NCI-H1105 (cell line): ENCODE data around the gene PROK1.
A peak's percentile ranks its signal among the peaks of the same experiment; 100 is the strongest.
"Not testable (repeated sequence)": the region's sequence is repeated elsewhere in the genome, so short reads cannot be mapped to it uniquely, and the experiment has no call there.

Source experiments
- DNase-seq: peaks from one replicate; lab custom pipeline; 2025; lab: John Stamatoyannopoulos, UW

The PROK1 gene, protein sequence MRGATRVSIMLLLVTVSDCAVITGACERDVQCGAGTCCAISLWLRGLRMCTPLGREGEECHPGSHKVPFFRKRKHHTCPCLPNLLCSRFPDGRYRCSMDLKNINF

GRCh38 chr1:110450929-110451328, at the start of gene PROK1:
Gene PROK1 (plus strand): TSS chr1:110451149. CDS start chr1:110451217, 68 bp downstream.
- DNase-seq, result no peak

DNA sequence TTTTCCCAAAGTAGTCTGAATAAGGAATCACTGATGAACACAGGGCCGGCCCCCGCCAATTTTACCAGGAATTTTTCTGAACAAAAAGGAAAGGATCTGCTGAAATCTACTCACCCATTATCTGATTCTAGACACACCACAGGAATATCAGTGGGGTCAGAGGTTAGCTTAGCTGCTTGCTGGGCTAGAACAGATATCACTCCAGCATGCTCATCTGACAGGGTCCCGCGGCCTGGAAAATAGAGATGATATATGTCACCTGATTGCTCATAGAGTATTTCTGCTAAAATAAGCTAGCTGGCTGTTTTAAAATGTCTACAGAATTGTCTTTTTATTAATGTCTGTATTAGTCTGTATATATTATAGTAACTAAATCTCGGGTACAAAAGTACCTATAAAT, 47.1 kb upstream of the PROK1 start:
- no peak for DNase-seq

DNA sequence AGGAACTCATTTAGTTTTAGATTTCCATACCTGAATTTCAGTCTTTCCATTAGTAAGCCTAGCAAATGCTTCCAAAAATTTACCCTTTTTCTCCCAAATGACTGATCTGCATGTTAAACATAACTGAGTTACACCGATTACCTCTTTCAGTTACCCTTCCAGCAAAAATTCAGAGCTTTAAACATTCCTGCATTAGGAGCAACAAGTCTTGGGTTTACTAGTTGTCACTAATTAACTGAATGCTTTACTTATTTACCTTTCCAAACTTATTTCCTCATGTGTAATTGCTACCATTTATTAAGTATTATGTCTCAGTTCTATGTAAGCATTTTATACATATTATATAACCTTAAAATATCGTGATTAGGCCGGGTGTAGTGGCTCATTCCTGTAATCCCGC, 46.5 kb upstream of the PROK1 start:
- DNase-seq, result no peak

DNA sequence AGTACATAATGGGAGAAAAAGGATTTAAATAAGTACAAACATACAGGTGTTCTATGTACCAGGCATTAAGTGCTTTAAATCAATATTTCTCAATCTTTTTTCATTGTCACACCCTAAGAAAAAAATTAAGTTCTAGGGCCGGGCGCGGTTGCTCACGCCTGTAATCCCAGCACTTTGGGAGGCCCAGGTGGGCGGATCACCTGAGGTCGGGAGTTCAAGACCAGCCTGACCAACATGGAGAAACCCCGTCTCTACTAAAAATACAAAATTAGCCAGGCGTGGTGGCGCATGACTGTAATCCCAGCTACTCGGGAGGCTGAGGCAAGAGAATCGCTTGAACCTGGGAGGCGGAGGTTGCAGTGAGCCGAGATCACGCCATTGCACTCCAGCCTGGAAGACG, 44.5 kb upstream of the PROK1 start:
- DNase-seq, result not testable (repeated sequence)

DNA sequence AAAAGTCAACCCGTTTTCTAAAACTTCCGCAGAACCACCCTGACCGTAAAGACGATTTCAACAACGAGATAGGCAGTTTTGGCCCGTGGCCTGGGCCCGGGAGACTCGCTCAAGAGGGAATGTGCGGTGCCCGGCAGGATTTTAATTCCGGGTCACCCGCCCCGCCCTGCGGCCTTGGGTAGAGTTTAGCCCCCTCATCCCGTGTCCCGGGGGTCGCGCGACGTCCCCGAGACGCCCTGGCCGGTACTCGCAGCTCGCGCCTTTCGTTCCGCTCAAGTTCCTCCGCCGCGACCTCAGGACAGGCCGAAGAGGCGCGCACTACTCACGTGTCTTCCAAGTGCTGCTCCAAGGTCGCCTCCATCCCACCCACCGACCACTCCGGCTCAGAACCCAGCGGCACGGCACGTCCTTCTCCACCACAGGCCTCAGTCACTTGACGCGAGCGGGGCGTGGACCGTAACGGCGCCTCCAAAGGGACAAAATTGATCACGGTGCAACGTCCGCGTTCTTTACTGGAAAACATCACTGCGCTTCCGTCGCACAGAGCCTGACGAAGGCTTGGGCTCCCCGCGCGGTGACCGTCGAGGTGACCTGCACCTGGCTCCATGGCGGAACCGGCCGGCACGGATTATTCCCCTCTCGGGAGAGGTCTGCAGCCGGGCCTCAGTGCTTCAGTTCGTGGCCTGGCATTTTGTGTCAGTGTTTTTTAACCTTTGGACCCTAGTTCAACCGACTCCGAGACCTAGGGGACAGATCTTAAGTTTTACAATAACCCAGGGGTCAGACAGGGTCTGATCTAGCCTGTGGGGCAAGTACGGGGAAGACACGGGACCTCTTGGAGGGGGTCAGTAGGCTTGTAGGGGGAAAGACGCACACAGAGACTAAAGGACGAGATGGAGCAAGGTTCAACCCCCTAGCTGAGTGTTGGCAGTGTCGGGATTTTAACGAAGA, 43.4 kb upstream of the PROK1 start, which contains the start of gene LAMTOR5:
Gene LAMTOR5 (minus strand): TSS at position 435 of the 951 bp plus-strand sequence. CDS start 74 bp downstream, at position 361.
- DNase-seq, result peak; percentile 88

DNA sequence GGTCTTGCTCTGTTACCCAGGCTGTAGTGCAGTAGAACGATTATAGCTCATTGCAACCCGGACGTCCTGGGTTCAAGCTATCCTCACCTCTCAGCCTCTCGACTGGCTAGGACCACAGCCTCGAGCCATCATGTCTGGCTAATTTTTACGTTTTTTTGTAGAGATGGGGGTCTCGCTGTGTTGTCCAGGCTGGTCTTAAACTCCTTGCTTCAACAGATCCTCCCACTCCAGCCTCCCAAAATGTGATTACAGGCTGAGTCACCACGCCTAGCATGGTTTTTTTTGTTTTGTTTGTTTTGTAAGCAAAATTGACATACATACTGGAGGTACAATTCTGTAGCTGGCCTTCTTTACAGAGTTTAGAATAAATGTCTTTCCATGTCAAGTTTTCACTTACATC, 42.5 kb upstream of the PROK1 start:
- DNase-seq, result no peak

- DNase-seq, result no peak
Measured at GRCh38 chr1:110409316-110409715, 41.6 kb upstream of the PROK1 start.

DNA sequence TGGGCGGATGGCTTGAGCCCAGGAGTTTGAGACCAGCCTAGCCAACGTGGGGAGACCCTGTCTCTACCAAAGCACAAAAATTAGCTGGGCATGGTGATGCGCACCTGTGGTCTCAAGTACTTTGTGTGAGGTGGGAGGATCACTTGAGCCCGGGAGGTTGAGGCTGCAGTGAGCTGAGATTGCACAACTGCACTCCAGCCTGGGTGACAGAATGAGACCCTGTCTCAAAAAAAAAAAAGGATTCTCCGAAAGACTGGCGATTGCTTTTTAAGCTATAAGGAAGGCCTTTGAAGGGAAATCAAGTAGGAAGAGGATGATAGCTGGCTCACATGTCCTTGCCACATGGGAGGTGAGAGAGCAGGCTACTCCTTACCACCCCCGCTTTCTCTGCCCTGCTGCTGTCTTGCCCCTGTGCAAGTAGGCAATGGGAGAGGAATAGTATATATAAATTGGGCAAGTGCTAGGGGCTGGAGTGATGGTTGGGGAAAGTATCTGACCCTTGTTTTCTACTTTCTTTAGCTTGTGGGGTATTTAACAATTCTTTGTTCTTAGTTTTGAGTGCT, 39.7 kb upstream of the PROK1 start:
- DNase-seq, result no peak

DNA sequence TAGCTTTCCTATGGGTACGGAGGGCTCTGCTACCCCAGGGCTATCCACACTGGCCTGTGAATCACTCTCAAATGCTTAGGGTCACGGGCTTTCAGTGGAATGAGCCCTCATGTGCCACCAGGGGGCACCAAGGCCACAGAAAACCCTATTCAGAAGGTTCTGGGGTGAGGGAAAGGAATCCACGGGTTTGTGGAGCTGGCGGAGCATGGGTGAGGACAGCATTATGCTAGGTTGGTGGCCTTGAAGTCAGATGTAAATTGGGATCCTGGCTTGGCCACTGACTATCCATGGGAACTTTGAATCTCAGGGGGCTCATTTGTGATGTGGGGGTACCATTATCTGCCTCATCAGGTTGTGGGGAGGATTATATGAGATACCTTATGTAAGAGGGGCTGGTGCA, 38.4 kb upstream of the PROK1 start:
- peak; percentile 30 for DNase-seq

GRCh38 chr1:110413045-110413444, 37.9 kb upstream of the PROK1 start:
- DNase-seq, result not testable (repeated sequence)

GRCh38 chr1:110418729-110419128, 32.2 kb upstream of the PROK1 start:
- no peak for DNase-seq

DNA sequence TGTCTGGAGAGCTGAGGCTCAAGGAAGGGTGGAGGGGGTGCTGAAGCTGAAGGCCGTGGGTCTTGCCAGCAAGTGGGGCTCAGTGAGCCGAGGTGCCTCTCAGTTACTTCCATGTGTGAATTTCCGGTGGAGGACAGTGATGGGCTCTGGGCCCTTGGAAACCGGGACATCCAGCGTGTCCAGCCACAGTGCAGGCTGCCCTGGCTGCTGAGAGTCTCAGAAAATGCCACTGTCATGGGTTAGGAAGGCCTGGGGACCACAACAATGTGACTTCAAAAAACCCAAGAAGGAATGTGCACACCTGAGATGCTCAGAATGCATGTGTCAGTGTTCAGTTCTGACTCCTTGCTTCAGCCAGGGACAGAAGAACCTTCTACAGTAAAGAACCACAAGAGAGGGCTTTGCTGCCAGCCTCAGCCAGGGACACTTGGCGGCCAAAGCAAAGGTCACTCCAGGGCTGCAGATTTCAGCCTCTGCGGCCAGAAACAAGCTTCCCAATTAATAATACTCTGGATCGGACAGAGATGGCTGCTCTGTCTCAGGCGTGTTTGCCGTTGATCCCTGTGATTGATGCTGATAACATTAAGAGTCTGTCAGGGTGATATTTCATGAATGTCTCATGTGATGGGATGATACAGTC, 30.8 kb upstream of the PROK1 start:
- DNase-seq, result no peak

- no peak for DNase-seq
Measured at GRCh38 chr1:110420874-110421793, 29.8 kb upstream of the PROK1 start.

DNA sequence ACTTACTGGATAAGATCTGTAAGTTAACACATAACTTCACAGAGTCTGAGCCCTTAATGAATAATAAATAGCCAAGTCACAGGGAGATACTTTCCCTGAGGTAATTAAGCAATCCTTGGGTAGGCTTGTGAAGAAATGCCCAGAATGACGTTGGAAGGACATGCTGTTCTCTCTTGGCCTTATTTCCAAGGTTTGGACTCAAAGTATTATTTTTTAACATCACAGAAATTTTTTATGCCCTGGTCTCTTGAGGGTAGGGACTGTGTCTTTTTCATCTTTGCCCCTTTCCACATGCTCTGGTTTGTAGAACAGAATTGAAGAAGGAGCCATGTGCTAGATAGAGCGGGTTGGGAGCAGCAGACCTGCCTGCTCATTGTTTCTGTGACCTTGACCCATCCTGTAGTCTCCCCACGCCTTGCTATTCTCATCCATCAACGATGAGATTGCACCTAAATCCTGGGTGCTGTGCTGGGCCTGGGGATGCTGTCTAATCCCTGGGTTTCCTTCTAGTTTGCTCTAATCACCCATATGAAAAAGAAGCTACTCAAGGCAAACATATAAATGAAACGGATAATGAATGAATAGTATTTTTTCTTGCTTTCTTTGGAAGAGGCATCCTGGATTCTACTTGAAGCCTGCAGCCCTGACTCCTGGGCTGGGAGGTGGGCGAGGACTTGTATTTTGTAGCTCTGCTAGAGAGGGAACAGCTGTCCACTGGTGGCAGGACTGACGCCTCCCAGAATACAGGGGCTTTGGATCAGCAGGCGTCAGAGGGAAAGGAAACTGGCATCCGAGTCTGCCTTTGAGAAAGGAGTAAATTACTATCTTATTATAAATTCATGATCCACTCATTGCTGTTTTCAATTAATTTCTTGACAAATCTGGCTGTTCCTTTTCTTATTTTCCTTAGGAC, 26.0 kb upstream of the PROK1 start:
- no peak for DNase-seq

DNA sequence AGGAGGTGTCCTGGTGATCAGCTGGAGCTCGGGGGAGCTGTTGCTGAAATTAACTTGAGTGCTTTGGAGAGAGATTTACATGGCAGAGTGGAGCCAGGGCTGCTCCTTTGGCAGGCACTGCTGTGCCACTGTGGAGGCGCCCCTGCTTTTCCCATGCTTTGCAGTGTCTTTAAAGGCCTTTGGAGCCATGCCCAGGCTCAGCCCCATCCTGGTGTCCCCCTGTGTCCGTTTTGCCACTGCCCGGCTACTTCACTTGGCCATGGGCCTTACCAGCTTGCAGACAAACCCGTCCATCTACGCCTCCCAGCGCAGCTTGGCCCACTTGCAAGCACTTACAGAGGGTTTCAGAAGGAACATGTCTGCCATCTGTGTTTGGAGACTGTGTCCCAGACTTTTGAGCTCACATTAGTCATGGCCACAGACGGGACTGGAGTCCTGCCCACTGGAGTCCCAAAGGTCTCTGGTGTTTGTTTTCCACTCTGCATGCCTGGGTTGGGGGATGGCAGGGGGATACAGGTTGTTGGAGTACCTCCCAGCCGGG, 25.3 kb upstream of the PROK1 start:
- no peak for DNase-seq

DNA sequence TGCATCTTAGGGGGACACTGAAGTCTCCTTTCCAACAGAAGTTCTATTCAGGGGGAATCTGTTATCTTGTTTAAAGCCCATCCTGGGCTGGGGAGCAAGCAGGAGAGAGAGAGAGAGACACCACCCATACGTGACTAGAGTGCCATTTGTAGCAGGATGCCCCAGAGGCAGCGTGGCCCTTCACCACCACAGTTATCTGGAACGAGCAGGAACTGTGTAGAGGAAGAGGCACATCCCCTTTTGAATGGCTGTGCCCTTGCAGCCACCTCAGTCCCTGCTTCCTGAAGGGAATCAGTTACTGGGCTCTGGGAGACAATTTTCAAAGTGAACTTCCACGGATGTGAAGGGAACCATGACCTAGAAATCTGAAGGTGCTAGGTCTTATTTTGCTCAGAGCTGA, 24.1 kb upstream of the PROK1 start:
- DNase-seq, result no peak

GRCh38 chr1:110428946-110429345, 22.0 kb upstream of the PROK1 start:
- no peak for DNase-seq

DNA sequence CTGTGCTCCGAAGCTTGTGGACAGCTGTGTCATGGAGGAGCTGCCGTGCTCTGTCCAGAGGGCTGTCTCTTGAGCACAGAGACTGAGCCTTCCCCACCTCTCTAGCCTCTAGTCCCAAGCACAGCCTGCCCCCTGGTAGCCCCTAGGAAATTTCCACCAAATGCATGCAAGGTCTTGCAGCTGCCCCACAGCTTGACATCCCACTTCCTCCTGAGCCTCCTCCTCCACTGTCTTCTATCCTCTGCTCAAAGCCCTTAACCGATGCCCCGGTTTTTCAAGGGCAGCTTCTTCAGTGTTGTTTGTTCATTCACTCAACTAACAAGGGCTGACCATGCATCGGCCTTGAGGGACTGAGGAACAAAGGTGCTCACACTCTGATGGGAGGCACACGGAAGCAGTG, 20.6 kb upstream of the PROK1 start:
- no peak for DNase-seq

DNA sequence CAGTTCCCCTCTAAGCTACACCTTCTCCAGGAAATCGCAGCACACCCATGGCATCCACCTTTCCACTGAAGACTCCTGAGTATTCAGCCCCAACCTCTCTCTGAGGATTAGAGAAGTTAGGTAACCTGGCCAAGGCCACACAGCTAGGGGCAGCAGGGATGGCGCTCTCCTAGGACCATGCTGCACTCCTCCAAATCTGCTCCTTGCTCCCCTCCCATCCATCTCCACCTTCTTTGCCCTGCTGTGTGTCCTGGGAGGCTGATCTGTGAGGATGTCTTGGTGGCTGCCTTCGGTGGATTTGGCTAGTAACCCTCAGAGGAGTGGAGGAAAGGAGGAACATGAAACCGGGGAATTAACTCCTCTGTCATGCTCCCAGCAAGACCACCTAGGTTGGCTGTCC, 20.0 kb upstream of the PROK1 start:
- no peak for DNase-seq

DNA sequence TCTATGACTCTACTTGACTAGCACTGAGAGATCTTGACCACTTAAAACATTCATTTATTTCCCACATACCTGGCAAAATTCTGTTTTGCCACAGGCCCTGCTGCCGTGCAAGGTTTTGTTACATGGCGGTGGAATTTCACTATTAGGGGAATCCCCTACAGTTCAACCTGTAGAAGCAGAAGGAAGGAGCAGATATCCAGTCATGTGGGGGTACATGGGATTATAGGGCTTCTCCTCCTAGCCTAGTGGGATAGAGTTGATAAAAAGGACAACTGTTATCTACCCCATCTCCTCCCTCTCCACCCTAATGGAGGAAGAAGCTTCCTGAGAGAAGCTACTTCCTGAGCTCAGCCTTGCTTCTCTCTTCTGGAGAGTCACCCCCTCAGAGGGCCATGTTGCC, 17.7 kb upstream of the PROK1 start:
- DNase-seq, result no peak
